CD4-positive, alpha-beta T cell treated with Interleukin-17A for 1 hour (primary cell): ENCODE data around the gene ZIC1.

Experiments used
- DNase-seq: peaks from one replicate; pipeline ENCODE4 v3.0.0-alpha.2; 2020

ZIC1 gene

DNA sequence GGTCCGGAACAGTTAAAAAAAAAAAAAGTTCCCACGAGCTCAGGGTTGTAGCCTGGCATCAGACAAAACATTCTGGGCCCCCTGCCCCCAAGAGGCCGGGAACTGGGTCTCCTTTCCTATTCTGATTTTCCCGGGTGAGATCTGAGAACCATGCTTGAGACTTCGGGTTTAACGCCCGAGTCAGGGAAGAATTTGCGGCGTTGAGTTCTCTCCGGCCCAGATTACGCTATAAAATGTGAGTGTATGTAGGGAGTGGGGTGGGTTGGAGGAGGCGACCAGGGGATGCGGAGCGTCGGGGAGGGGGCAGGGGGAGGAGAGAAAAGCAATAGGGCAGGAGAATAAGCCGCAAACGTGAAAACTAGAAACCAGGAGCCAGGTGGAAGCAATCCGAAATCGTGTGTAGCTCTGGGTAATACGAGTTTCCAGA is 2.7 kb downstream of the ZIC1 start:
- no peak for DNase-seq

DNA sequence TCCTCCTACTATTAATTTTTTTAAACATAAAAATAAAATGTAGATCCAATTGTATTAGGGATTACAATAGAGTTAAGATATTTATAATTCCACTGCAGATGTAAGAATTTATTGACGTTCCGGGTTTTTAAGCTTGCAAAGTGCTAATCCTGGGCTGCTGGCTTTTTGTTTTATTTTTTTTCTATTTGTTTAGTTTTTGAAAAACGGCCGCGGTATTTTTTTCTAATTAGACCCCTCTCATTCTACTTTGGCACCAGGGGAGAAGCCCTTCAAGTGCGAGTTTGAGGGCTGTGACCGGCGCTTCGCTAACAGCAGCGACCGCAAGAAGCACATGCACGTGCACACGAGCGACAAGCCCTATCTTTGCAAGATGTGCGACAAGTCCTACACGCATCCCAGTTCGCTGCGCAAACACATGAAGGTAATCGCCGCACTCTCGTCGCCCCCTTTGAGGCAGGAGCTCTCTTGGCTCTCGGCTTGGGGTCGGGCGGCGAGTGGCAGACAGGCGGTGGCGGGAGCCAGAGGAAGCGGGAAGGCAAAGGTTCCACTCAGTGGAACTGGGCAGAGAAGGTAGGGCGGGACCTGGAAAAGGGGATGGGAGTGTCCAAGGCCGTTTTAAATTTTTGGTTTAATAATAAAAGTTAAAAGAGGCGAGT is 3.2 kb downstream of the ZIC1 start:
- DNase-seq, result no peak

DNA sequence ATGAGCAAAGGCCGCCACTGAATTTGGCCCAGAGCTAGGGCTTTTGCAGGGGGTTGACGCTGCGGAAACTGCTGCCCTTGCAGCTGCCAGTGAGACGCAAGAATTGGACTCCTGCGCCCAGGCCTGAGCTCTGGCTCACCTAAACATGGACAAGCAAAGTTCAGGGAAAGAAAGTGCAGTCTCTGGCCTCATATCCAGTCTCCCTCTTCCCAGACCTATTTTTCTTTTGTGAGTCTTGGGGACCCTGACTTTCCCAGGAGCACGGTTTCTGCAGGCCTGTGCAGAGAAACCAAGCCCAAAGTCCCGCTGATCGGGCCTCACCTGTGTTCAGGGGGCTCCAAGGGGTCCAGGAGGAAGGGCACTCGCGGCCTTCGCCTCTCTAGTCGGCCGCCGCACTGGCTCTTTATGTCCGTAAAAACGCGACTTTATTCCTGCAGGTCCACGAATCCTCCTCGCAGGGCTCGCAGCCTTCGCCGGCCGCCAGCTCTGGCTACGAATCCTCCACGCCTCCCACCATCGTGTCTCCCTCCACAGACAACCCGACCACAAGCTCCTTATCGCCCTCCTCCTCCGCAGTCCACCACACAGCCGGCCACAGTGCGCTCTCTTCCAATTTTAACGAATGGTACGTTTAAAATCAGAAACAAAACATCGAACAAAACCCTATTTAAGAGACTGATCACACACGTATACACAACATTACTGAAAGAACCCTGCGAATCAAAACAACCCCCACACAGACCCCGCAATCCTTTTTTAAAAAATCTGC is 3.9 kb downstream of the ZIC1 start:
- DNase-seq, result no peak

DNA sequence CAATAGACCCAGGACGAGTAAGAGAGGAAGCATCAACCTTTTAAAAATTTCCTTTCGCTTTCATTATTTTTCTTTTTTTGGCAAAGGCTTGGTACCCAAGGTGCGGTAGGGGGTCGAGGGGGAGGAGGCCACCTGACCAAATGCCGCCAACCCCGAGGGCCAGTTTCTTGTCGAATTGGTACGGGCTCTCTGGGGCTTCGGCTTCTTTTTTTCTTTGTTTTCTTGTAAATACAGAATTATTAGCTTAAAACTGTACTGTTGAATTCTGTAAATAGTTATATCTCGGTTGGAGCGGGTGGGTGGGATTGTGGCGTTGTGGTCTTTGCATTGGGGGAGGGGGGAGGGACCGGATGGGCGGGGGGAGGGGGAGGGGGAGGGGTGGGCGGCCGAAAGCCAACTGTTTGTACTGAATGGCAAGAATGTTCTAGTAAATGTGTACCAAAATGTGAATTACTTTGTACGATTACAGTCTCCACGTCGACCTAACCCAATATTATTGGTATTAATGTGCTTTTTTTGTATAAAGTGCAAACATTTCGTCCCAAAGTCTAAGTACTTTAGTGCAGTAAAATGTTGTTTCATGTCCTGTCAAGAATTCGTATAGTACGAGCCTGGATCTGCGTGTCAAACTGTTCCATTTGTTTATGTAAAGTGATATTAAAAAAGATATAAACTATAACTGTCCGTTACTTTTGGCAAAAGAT is 4.7 kb downstream of the ZIC1 start:
- DNase-seq, result no peak

DNA sequence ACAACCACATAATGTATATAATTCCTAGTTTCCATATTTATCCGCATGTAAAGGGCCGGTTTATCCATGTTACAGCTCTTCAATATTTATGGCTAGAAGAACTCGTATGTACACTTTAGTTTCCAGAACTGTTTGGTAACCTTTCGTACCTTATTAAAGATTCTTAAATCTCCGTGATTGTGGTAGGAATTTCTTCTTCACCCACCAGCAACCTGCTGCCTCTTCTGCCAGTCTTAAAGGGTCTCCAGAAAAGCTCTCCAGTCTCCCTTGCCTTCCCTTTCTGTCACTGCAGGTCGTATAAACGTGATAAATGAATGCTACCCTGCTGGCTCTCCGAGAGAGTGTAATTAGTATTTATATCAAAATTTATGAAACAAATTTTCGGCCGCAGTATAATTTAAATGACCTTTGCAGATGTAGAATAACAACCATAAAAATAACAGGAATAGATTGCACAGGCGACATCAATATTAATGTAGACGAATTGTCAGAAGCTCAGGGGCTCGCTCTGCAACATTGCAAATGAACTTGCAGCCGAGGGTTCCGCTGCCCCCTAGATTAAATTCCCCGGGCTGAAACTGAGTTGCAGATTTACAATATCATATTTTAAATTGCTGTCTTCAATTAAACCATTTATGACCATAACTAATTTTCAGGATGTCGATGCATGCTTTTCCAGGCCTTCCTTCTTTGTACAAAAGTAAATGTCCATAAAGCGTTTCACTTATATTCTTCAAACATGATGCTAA is 5.4 kb downstream of the ZIC1 start:
- DNase-seq, result no peak

DNA sequence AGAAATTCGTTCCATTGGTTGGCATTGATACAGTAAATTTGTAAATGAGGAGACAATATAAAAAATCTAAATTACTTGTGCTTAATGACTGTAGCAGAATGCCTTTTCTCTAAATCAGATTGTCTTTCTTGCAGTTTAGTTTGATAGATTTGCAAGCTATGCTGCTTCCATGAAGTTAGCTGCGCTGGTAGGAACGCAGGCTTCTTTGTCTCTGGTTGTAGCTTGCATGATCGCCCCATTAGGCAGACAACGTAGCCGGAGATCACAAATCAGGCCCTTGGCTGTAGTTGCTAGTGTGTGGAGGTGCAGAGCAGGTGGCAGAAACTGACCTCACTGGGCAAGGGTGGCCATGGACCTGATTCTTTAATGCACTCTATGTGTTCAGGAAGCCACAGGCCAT is 6.1 kb downstream of the ZIC1 start:
- DNase-seq, result no peak

DNA sequence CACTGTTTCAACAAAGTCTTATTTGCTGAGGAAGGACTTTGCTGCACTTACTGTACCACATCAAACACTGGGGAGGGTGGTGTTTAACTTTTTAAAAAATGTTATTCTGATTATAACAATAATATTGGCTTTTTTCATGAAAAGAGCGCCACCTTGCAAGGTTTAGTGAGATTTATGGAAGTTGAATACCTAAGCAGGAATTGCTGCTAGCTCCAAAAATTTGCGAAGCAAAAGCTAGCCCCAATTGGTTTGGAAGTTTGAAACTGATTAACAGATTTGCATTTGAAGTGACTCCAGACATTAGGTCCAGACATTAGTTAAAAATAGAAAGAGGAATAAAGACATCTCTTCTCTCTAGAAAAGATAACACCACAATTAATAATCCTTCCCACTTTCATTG is 6.7 kb downstream of the ZIC1 start:
- DNase-seq, result no peak

DNA sequence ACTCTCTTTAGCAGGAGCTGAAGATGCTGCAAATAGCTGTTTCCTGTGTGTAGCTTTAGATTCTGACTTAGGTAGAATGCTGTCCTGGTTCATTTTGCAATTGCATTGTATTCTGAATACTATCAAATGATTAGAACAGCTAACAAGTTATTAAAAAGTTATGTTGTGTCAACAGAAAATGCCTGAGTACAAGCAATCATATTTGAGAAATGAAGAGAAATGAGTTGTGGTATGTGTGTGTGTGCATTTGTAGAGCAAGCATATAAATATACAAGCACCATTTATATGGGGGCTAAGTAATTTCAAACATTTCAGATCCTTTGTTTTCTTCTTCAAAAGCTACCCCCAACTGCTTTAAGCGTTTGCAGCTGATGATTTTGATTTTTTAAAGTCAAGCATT is 7.8 kb downstream of the ZIC1 start:
- DNase-seq, result no peak

DNA sequence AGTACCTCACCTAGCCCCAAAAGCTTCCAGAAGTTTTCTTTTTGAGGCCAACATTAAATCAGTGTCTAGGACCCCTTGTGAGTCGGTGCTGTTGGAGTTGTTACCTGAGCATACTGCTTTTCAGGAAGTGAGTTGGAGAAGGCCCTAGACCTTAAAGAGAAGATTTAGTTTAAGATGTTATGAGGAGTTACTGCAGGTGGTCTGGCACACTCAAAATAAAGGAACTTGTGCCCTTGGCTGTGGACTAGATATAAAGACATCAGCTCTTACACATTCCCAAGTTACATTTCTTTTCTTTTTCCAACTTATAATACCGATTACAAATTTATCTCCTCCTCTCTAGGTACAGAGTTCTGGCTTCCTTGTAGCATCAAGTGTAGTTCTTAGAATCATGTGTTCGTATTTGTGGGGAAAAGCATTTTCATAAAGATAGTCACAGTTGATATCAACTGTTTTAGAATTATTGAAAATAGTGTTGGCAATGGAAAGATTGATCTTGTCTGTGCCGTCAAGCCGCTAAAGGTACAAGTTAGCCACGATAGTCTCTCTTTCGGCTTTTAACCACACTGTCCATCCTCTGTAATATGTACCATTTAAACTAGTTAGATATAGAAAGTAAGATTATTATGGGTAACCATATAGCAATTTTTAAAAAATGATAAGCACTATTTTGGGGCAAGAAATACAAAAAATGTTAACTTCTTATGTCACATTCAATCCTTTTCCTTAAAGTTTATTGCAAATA is 8.6 kb downstream of the ZIC1 start:
- DNase-seq, result no peak

DNA sequence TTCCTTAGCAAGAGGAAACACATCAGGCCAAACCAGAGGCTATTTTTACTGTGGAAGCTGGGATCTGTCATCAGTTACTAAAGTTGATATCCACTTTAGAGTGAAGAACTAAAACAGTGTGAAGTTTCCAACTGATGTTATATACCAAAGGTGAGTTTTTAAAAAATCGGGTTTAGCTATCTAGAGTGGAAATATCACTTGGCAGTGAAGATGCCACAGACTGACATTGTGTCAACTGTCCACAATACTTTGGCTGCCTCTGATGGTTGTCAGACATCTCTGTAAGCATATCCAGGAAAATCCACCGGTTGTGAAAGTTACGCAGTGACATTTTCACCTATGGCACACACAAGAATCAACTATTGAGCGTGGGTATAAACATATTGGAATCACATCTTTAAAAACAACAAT is 9.2 kb downstream of the ZIC1 start:
- DNase-seq, result no peak

DNA sequence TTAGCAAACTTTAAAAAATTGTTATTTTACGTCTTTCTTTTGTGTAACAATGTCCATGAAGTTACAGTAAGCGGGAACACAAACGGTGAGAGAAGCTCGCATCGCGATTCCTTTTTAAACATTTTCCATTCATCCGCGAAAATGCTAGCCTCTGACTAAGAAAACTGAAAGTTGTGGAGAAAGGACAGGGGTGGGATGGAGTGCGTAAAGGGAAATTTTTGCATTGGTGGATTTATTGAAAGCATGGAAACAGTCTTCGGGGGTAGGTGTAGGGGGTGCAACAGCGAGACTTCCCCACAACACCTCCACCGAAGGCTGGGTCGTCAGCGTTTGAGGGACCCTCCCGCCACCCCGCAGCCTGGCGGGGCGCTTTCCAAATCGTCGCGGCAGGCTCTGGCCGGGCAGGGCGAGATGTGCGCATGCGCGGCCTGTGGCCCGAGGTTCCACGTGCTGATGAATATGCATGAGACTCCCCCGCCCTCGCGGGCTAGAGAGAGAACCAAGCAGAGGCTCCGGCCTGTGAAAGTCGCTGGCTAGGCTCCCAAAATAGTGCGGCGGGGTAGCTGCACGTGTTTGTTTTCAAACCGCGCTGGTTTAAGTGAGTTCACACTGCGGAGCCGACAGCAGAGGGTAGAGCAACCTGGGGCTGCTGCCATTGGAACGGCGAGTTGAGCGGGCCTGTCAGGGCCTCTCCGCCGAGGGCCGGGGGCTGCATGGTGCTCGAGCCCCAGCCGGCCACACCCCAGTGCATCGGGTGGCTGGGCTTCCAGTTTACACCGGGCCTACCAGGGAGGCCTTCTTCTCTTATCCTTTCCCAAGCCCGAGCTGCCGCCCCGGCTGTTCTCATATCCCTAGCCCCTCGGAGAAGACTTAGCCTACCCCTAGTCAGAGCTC is 9.9 kb downstream of the ZIC1 start:
- no peak for DNase-seq

DNA sequence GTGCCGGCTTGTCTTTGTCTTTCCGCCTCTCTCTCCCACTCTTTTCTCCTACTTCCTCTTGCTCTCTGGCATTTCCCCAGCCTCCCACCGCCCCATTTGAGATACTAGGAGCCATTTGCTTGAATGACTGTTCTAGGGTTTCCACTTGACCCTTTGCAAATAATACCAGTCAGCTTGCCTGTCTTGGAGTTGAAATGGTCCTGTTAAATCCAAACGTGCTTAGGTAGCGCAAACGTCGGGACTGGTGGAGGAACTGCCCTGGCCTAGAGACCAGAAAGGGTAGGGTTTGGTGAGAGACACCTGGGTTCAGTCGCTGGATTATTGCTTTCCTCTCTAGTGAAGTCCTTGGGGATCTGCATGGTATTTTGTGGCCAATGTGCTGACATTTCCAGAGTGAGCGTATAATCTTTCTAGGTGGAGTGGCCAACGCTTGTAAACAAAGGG is 10.6 kb downstream of the ZIC1 start:
- no peak for DNase-seq

DNA sequence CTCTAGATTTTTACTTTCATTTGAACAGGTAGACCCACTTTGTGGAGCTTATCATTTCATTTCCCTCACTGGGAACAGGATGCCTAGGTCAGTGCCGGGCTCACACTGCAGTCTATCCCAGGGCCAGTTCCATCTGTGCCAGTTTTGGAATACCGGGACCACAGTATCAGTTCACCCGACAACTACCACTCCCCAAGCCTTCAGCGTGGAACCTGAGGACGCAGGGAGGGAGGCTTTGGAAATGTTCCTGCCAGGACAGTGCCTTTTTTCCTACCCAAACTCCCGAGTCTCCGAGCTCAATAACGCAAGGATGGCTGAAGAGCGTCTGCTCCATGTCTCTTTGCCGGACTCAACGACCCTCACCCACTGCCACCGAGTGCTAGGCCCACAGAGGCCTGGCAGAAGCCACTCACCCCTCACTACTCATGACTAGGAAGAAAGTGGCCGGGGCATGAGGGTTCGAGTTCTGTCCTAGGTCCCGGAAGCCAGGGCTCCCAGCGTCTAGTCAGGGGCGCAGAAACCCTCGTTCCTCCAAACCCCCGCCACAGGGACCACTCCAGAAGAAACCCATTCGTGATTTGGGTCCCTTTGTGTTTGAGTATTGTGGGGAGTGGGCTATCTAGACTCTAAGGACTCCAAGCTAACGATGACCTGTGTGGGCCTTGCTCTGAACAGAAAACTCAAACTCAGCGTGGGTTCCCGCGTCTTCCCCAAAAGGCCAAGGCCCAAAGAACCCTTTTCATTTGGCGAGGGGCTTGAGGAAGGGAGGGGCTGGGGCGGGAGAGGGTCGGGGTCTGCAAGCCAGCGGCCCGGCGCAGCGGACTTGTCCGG is 11.4 kb downstream of the ZIC1 start:
- no peak for DNase-seq

DNA sequence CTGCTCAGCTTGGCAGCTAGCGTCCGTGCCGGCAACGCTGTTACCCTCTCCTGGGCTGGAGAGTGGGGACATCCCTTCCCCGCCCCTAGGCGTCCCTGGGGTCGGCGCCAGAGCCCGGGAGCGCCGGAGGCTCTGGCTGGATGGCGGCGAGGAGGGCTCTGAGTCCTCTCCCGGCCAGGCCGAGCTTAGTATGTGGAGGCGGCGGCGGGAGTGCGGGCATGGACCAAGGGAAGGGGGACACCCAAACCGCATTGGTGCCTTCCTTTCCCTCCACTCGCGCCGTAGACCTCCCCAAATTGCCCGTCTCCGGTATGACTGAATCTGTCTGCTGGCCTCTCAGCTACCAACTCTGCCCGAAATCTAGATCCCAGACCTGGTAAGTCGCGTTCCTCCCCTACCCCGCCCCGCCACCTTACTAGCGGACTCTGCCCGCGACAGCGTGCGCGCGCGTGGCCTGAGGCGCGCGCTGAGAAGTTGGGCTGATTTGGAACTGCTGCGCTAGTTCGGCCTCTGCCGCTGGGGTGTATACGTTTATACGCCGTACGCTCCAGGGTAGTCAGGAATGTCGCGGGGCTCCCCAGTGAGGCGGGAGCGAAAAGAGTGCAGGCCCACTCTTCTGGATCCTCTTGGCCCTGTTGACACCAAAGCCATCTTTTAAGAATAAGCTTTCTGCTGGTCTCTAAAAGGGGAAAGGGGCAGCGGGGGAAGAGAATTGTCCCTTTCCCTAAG is 12.2 kb downstream of the ZIC1 start:
- DNase-seq, result no peak

DNA sequence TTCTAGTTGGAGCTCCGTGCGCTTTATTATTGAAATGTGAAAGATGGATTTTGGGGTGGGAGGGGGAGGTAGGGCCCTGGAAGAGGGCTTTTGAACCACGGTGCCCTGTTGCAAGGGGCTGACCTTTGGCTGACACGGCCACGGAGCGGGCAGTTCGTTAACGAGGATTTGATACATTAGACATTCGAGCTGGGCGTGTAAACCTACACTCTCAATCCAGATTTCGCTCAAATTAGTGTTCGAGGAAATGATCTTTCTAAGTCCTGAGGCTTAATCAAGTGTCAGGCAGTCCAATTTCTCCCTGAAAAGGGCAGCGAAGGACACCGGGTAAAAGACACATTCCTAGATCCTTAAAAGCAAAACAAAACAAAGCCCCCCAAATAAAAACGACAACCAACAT is 13.0 kb downstream of the ZIC1 start:
- DNase-seq, result no peak

DNA sequence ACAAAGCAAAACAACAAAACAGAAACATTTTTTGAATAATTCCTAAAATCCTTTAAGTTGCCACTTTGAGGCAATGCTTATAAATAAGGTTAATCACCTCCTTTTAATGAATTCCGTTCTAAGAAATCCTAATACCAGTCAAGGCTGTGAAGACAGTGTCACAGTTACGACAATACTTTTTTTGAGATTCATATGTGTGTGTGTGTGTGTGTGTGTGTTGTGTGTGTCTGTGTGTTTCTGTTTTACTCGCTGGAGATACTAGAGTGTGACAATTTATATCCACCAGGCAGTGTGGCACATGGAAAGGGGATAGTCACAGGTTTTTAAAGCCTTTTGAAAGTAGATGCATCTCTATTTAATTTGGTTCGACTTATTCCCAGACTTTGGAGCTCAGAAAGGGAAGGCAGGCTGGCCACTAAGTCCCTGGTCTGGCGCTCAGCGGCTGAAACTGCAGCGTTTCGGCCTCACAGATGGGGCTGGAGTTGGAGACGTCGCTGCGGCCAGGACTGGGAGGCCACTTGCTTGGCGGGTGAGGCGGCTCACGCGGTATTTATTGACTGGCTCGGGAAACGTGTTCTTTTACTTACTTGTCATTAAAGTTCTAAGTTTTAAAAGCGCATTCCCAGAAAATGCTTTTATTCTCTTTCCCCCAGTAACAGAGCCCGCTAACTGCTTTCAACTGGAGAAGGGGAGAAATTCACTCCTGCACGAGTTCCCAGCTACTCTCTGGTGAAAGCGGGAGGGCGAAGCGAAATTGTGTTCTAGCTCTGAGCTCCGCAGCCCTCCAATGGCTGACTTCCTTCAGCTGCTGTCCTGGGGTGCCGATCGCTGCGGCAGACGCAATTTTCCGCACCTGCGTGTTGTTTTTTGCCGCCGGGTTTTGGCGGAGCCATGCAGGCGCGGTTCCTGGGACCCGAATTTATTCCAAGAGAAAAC is 13.7 kb downstream of the ZIC1 start:
- no peak for DNase-seq

DNA sequence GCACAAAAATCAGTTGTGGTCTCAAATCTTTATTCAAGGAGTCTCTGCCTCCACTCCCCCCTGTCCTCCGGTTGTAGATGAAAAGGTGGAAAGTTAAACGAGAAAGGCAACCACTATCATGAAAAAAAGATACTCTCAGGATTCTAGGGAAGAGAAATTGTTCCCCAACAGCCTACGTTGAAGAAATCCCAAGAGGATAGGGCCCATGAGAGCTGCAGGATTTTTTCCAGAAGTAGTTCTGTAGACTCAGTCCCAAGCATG is 14.3 kb downstream of the ZIC1 start:
- no peak for DNase-seq

DNA sequence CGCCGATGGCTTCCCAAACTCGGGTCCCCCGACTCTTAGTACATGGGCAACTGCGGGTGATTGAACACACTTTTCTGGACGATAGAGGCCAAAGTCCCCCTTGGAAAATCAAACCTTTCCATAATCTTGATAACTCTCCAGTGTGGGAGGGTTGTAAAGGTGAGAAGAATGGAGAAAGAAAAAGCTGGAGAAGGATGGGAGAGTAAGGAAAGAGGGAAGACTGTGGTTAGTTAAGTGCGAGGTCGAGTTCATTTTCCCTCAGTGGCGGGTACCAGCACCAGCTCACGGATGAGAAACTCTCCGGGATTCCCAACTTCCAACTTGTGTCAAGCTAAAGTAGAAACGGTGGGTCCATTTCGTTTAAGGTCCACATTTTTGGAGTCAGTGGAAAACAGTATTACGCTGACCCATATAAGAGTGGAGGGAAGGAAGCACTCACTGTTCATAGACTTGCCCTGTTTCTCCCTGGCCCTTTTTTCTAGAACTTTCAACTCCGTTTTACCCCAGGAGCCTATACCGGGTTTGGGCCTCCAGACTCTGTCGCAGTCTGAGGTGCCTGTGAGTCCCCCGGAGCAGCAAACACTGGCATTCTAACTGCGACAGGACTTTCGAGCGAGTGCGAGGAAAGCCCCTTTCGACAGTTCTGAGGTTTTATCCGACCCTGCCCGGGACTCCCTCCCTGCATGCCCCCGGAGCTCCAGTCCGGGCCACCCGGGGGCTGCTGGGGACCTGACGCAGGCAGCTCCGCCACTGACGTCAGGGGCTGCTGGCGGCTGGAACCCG is 14.8 kb downstream of the ZIC1 start:
- DNase-seq, result no peak
